A673 (cell line): ENCODE data around the gene CIDEC.

Experiments
- EZH2 ChIP-seq: fragments of 200-600 bp; sonication (generic); IDR thresholded peaks from 2 replicates; pipeline ENCODE4 v1.6.1; 2017; ENCODE audit warnings: borderline replicate concordance, low read depth, mild to moderate bottlenecking, mixed read lengths, antibody characterized with exemption, low read length; ENCODE audit not compliant: poor library complexity, severe bottlenecking
- TF ChIP-seq, protein P1 (sequence below): fragments of 300-800, 200-600 bp; sonication (generic); conservative IDR thresholded peaks from 2 replicates; pipeline ENCODE4 v1.5.1; 2017; ENCODE audit warnings: low read depth, mild to moderate bottlenecking, antibody characterized with exemption, low read length, moderate library complexity, mixed read lengths

DNA sequence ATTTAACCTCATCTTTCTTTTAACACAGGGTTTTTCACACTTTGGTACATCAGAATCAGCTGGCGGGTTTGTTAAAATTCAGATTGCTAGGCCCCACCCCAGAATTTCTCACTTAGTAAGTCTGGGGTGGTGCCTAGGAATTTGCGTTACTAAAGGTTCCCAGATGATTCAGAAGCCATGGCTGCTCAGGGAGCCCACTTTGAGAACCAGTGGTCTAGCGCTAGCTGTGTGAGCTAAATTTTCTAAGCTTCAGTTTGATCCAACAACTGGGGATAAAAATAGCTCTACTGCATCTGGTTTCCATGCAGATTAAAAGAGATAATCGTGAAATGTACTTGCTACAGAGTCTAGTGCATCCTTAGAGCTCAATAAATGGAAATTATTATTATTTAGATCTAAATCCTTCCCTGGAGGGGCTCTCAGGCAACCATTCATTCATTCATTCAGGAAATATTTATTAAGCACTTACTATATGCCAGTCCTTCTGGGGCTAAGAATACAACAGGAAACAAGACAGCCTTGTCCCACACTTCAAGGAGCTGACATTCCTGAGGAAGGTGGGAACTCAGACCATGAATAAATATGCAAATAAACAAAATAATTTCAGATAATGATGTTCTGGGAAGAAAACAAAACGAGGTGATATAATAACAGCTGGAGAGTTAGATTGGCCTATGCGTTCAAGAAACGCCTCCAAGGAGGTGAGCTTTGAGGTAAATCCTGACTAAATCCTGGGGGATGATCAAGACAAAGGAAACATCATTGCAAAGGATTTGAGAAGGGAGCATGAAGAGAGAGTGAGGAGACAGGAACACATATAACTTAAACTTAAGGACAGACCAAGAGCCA, 3.9 kb upstream of the CIDEC start:
- TF ChIP-seq, protein P1, sequence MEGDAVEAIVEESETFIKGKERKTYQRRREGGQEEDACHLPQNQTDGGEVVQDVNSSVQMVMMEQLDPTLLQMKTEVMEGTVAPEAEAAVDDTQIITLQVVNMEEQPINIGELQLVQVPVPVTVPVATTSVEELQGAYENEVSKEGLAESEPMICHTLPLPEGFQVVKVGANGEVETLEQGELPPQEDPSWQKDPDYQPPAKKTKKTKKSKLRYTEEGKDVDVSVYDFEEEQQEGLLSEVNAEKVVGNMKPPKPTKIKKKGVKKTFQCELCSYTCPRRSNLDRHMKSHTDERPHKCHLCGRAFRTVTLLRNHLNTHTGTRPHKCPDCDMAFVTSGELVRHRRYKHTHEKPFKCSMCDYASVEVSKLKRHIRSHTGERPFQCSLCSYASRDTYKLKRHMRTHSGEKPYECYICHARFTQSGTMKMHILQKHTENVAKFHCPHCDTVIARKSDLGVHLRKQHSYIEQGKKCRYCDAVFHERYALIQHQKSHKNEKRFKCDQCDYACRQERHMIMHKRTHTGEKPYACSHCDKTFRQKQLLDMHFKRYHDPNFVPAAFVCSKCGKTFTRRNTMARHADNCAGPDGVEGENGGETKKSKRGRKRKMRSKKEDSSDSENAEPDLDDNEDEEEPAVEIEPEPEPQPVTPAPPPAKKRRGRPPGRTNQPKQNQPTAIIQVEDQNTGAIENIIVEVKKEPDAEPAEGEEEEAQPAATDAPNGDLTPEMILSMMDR = no peak
- no peak for TF ChIP-seq EZH2
